OCI-LY3 (cell line): ENCODE results near the gene MREG.

Source experiments
- H2AFZ ChIP-seq: fragments of 200-600, 300-600 bp; shearing (Covaris generic); 2 replicates; pipeline ENCODE4 v1.6.0; 2014; ENCODE audit warnings: antibody characterized with exemption, low read depth, low read length
- H3K27ac ChIP-seq: fragments of 200-600, 300-600 bp; sonication (generic); 2 replicates; pipeline ENCODE4 v1.5.1; 2014; ENCODE audit warnings: mild to moderate bottlenecking, low read length, moderate library complexity, mixed read lengths
- H3K27me3 ChIP-seq: fragments of 200-600, 300-600 bp; sonication (generic); 2 replicates; pipeline ENCODE4 v1.6.1; 2014; ENCODE audit warnings: low read depth, low read length, mixed read lengths
- H3K36me3 ChIP-seq: fragments of 200-600, 300-600 bp; sonication (generic); replicated peaks from 2 replicates; pipeline ENCODE3; 2014; ENCODE audit warnings: low read depth, low read length, mixed read lengths
- H3K4me1 ChIP-seq: fragments of 300-600, 200-600 bp; sonication (generic); 2 replicates; pipeline ENCODE4 v1.6.1; 2014; ENCODE audit warnings: low read length, mixed read lengths
- H3K4me2 ChIP-seq: fragments of 200-600, 300-600 bp; sonication (generic); 2 replicates; pipeline ENCODE4 v1.6.1; 2014; ENCODE audit warnings: low read length, mixed read lengths
- H3K4me3 ChIP-seq: fragments of 300-600, 200-600 bp; sonication (generic); 2 replicates; pipeline ENCODE4 v1.5.1; 2014; ENCODE audit warnings: antibody characterized with exemption, mild to moderate bottlenecking, low read length, moderate library complexity
- H3K79me2 ChIP-seq: fragments of 300-600, 200-600 bp; shearing (Covaris generic); 2 replicates; pipeline ENCODE4 v1.6.1; 2014; ENCODE audit warnings: mild to moderate bottlenecking, low read length, mixed read lengths
- H3K9ac ChIP-seq: fragments of 300-600, 200-600 bp; shearing (Covaris generic); 2 replicates; pipeline ENCODE4 v1.6.0; 2014; ENCODE audit warnings: mild to moderate bottlenecking, low read length, moderate library complexity
- H3K9me3 ChIP-seq: fragments of 200-600, 300-600 bp; shearing (Covaris generic); 2 replicates; pipeline ENCODE4 v1.6.1; 2014; ENCODE audit warnings: low read length, mixed read lengths; ENCODE audit not compliant: insufficient read depth
- H4K20me1 ChIP-seq: fragments of 200-600, 300-600 bp; sonication (generic); 2 replicates; pipeline ENCODE4 v1.6.1; 2016; ENCODE audit warnings: low read length, mixed read lengths; ENCODE audit not compliant: insufficient read depth
- CTCF ChIP-seq: fragments of 200-600, 300-600 bp; sonication (generic); IDR thresholded peaks from 2 replicates; pipeline ENCODE4 v1.5.1; 2014; ENCODE audit warnings: antibody characterized with exemption, low read length, low read depth
- EZH2phosphoT487 ChIP-seq: fragments of 200-600 bp; shearing (Covaris generic); IDR thresholded peaks from 2 replicates; pipeline ENCODE4 v1.6.1; 2018; ENCODE audit warnings: antibody characterized with exemption, mixed run types, low read depth

The MREG gene

GRCh38 chr2:215901796-215902195 lies 111.6 kb downstream of the MREG start:
- Histone ChIP-seq H3K4me1 (peaks cover 70% of the 10 kb centered on the region), H3K79me2 (no peaks in the 10 kb centered on the region), H3K4me2 (peak overlapping the region; percentile 62; the same call in 1 of the 2 replicates), H3K4me3 (no peak overlapping the region), H3K27ac (peak overlapping the region; percentile 76), H3K9me3 (no peaks in the 10 kb centered on the region), H3K9ac (peak overlapping the region; percentile 43; the same call in 1 of the 2 replicates), H2AFZ (no peak overlapping the region), H3K27me3 (no peaks in the 10 kb centered on the region), H3K36me3 (no peaks in the 10 kb centered on the region), H4K20me1 (no peaks in the 10 kb centered on the region)
- TF ChIP-seq CTCF (no peak), EZH2phosphoT487 (no peak)

- Histone ChIP-seq H3K4me3 (0 out of 2 replicates have a peak overlapping the region, but pooled peaks have one; percentile 20), H3K27me3 (no peaks in the 10 kb centered on the region), H3K79me2 (no peaks in the 10 kb centered on the region), H3K36me3 (no peaks in the 10 kb centered on the region), H2AFZ (no peak overlapping the region), H3K4me2 (peak overlapping the region; percentile 62), H3K9ac (peak overlapping the region; percentile 43), H3K9me3 (no peaks in the 10 kb centered on the region), H3K4me1 (peaks cover 61% of the 10 kb centered on the region), H3K27ac (peak overlapping the region; percentile 76), H4K20me1 (no peaks in the 10 kb centered on the region)
- TF ChIP-seq CTCF (no peak), EZH2phosphoT487 (no peak)
Observed at GRCh38 chr2:215900843-215901242, 112.5 kb downstream of the MREG start.

- Histone ChIP-seq H3K4me3 (no peak overlapping the region), H3K27ac (peak overlapping the region; percentile 76), H3K79me2 (no peaks in the 10 kb centered on the region), H3K36me3 (no peaks in the 10 kb centered on the region), H2AFZ (no peak overlapping the region), H3K4me2 (peak overlapping the region; percentile 62; the same call in 1 of the 2 replicates), H3K9me3 (no peaks in the 10 kb centered on the region), H4K20me1 (no peaks in the 10 kb centered on the region), H3K27me3 (no peaks in the 10 kb centered on the region), H3K9ac (peak overlapping the region; percentile 43; the same call in 1 of the 2 replicates), H3K4me1 (peaks cover 54% of the 10 kb centered on the region)
- no peak for TF ChIP-seq CTCF
Observed at GRCh38 chr2:215900203-215900611, 113.1 kb downstream of the MREG start.

GRCh38 chr2:215899141-215900074 lies 113.9 kb downstream of the MREG start:
- H3K4me3 ChIP-seq, result no peak overlapping the region
- H2AFZ ChIP-seq, result no peak overlapping the region
- no peaks in the 10 kb centered on the region for H3K9me3 ChIP-seq
- TF ChIP-seq EZH2phosphoT487, result no peak
- TF ChIP-seq CTCF, result no peak
- no peaks in the 10 kb centered on the region for H4K20me1 ChIP-seq
- H3K4me1 ChIP-seq, result peaks cover 46% of the 10 kb centered on the region
- no peaks in the 10 kb centered on the region for H3K27me3 ChIP-seq
- H3K27ac ChIP-seq, result no peak overlapping the region
- no peaks in the 10 kb centered on the region for H3K36me3 ChIP-seq
- no peak overlapping the region for H3K4me2 ChIP-seq
- no peak overlapping the region for H3K9ac ChIP-seq
- no peaks in the 10 kb centered on the region for H3K79me2 ChIP-seq
